22Rv1 (cell line): ENCODE measurements around the gene PALLD.

Experiments
- ZFX ChIP-seq: fragments of 450-650 bp; IDR thresholded peaks from 2 replicates; pipeline ENCODE4 v1.6.1; 2017; ENCODE audit warnings: antibody characterized with exemption, borderline replicate concordance
- TF ChIP-seq, protein P1 (sequence below): fragments of 450-650 bp; IDR thresholded peaks from 2 replicates; pipeline ENCODE4 v1.5.1; 2017; ENCODE audit warnings: mild to moderate bottlenecking

DNA sequence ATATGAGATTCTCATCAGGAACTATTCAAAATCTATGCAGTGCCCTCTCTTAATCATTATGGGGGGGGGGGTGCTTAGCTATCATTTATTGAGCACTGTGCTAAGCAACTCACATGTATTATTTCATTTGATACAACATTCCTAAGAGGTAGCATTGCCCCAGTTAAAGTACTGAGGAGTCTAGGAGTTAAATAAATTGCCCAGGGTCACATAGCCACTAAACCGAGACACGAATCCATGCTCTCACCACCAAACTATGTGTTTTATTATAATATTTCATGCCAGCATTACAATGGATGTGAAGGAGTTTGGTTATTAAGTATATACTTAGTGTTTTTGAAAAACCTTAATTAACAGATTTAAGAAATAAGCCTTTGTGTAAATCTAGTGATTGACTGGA lies 381.8 kb downstream of the PALLD start:
- TF ChIP-seq, protein P1, sequence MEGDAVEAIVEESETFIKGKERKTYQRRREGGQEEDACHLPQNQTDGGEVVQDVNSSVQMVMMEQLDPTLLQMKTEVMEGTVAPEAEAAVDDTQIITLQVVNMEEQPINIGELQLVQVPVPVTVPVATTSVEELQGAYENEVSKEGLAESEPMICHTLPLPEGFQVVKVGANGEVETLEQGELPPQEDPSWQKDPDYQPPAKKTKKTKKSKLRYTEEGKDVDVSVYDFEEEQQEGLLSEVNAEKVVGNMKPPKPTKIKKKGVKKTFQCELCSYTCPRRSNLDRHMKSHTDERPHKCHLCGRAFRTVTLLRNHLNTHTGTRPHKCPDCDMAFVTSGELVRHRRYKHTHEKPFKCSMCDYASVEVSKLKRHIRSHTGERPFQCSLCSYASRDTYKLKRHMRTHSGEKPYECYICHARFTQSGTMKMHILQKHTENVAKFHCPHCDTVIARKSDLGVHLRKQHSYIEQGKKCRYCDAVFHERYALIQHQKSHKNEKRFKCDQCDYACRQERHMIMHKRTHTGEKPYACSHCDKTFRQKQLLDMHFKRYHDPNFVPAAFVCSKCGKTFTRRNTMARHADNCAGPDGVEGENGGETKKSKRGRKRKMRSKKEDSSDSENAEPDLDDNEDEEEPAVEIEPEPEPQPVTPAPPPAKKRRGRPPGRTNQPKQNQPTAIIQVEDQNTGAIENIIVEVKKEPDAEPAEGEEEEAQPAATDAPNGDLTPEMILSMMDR, result no peak
- no peak for TF ChIP-seq ZFX
